H1 (cell line): ENCODE measurements around the gene ZNF423. TPM values are rescaled to one million over a fixed set of nuclear protein-coding genes. Genes with fewer than 3 reads are reported as not detected.

ENCODE experiments used
- CTCF ChIA-PET: fragments of 300-600 bp; sonication (Branson Sonifier 250); formaldehyde crosslinking; loops from one replicate; lab custom pipeline; 2021; ENCODE audit not compliant: partially characterized antibody; lab: Charles Lee
- POLR2A ChIA-PET: fragments of 300-600 bp; sonication (Branson Sonifier 250); formaldehyde crosslinking; loops from one replicate; lab custom pipeline; 2021; ENCODE audit warnings: inconsistent platforms; ENCODE audit not compliant: partially characterized antibody; lab: Charles Lee
- DNase-seq, 2 experiments: peaks; one replicate each; pipeline versions ENCODE4 v3.0.0 to v3.0.0-alpha.2; 2010 to 2022; ENCODE audit warnings: low spot score in 2 of 2, low read depth in 1 of 2, mixed read lengths in 1 of 2
- FAIRE-seq: peaks from 2 replicates; lab custom pipeline; 2011; peaks lifted over from hg19 to GRCh38; lab: Jason Lieb, UNC
- H2AFZ ChIP-seq: 2 replicates; pipeline ENCODE4 v1.8.1; 2012; ENCODE audit warnings: low read length, inconsistent platforms
- H2AK5ac ChIP-seq: 2 replicates; pipeline ENCODE4 v1.6.1; 2013; ENCODE audit warnings: low read depth, low read length
- H2BK120ac ChIP-seq: replicated peaks from 2 replicates; pipeline ENCODE3; 2013; ENCODE audit warnings: low read depth, low read length, inconsistent platforms
- H2BK12ac ChIP-seq: 2 replicates; pipeline ENCODE4 v1.6.1; 2013; ENCODE audit warnings: low read depth, low read length
- H2BK15ac ChIP-seq: 2 replicates; pipeline ENCODE4 v1.6.1; 2013; ENCODE audit warnings: low read length
- H2BK20ac ChIP-seq: 2 replicates; pipeline ENCODE4 v1.6.1; 2013; ENCODE audit warnings: low read length
- H2BK5ac ChIP-seq: 2 replicates; pipeline ENCODE4 v1.6.1; 2013; ENCODE audit warnings: low read depth, low read length
- H3K14ac ChIP-seq: 2 replicates; pipeline ENCODE4 v1.6.1; 2013; ENCODE audit warnings: inconsistent platforms; ENCODE audit not compliant: insufficient read length
- H3K18ac ChIP-seq: 2 replicates; pipeline ENCODE4 v1.6.1; 2013; ENCODE audit warnings: low read length; ENCODE audit errors: extremely low read depth
- H3K23ac ChIP-seq: 2 replicates; pipeline ENCODE4 v1.6.1; 2013; ENCODE audit warnings: inconsistent platforms; ENCODE audit not compliant: insufficient read length
- H3K23me2 ChIP-seq: 2 replicates; pipeline ENCODE4 v1.6.1; 2013; ENCODE audit warnings: low read depth, low read length
- H3K27ac ChIP-seq: 2 replicates; pipeline ENCODE4 v1.6.1; 2011; ENCODE audit warnings: low read depth, low read length, inconsistent platforms
- H3K27me3 ChIP-seq, 4 experiments: replicated peaks in 1 of 4; 1 replicate in 1 of 4; 2 replicates in 3 of 4; pipeline versions ENCODE4 v1.6.1 to v1.8.1; 2011 to 2013; ENCODE audit warnings: low read length in 3 of 4, mild to moderate bottlenecking in 3 of 4, inconsistent platforms in 2 of 4, mixed read lengths in 2 of 4, moderate library complexity in 1 of 4; ENCODE audit not compliant: control insufficient read depth in 3 of 4, insufficient read depth in 3 of 4; ENCODE audit errors: extremely low read depth in 1 of 4
- H3K36me3 ChIP-seq, 4 experiments: 2 replicates each; pipeline versions ENCODE4 v1.6.1 to v1.8.1; 2011 to 2013; ENCODE audit warnings: mild to moderate bottlenecking in 4 of 4, low read length in 3 of 4, moderate library complexity in 2 of 4, control low read depth in 1 of 4, inconsistent platforms in 1 of 4; ENCODE audit not compliant: insufficient read depth in 4 of 4, control insufficient read depth in 2 of 4
- H3K4ac ChIP-seq: replicated peaks from 2 replicates; pipeline ENCODE3; 2013; ENCODE audit warnings: low read length, low read depth, mixed read lengths, inconsistent platforms; ENCODE audit not compliant: insufficient read length
- H3K4me1 ChIP-seq, 4 experiments: replicated peaks in 1 of 4; 1 replicate in 1 of 4; 2 replicates in 3 of 4; pipeline versions ENCODE4 v1.6.1 to v1.8.1; 2011 to 2013; ENCODE audit warnings: low read length in 3 of 4, inconsistent platforms in 2 of 4, mixed read lengths in 1 of 4; ENCODE audit not compliant: insufficient read depth in 4 of 4, control insufficient read depth in 3 of 4
- H3K4me2 ChIP-seq, 2 experiments: 2 replicates each; pipeline versions ENCODE4 v1.6.1 to v1.8.1; 2011 to 2013; ENCODE audit warnings: low read depth in 2 of 2, low read length in 2 of 2, control low read depth in 1 of 2, inconsistent platforms in 1 of 2, mild to moderate bottlenecking in 1 of 2; ENCODE audit not compliant: insufficient read depth in 1 of 2
- H3K4me3 ChIP-seq, 4 experiments: fragments of 200-600, 300-600 bp in 1 of 4; sonication (generic), shearing (Covaris generic), sonication (Bioruptor Twin) in 1 of 4; 2 replicates each; pipeline versions ENCODE4 v1.5.1 to v1.8.1; 2011 to 2016; ENCODE audit warnings: low read length in 4 of 4, low read depth in 3 of 4, control low read depth in 2 of 4, inconsistent platforms in 2 of 4, mild to moderate bottlenecking in 2 of 4, mixed read lengths in 1 of 4, moderate library complexity in 1 of 4; ENCODE audit not compliant: insufficient read depth in 2 of 4; ENCODE audit errors: extremely low read depth in 1 of 4
- H3K56ac ChIP-seq: replicated peaks from 2 replicates; pipeline ENCODE3; 2013; ENCODE audit warnings: low read depth, mild to moderate bottlenecking, mixed read lengths, low read length, inconsistent platforms; ENCODE audit not compliant: insufficient read length
- H3K79me1 ChIP-seq: 2 replicates; pipeline ENCODE4 v1.6.1; 2013; ENCODE audit warnings: low read depth, low read length, control low read depth
- H3K79me2 ChIP-seq, 2 experiments: 2 replicates each; pipeline versions ENCODE4 v1.6.1 to v1.8.1; 2012 to 2013; ENCODE audit warnings: low read length in 2 of 2, mild to moderate bottlenecking in 2 of 2, inconsistent platforms in 1 of 2; ENCODE audit not compliant: insufficient read depth in 2 of 2, control insufficient read depth in 1 of 2
- H3K9ac ChIP-seq, 4 experiments: replicated peaks in 1 of 4; 1 replicate in 1 of 4; 2 replicates in 3 of 4; pipeline versions ENCODE4 v1.6.1 to v1.8.1; 2011 to 2013; ENCODE audit warnings: low read depth in 3 of 4, low read length in 3 of 4, control low read depth in 2 of 4, mild to moderate bottlenecking in 2 of 4, moderate library complexity in 2 of 4, inconsistent platforms in 1 of 4; ENCODE audit errors: extremely low read depth in 1 of 4
- H3K9me3 ChIP-seq, 2 experiments: 2 replicates each; pipeline versions ENCODE4 v1.6.1 to v1.8.1; 2012 to 2013; ENCODE audit warnings: mild to moderate bottlenecking in 2 of 2, moderate library complexity in 2 of 2, control low read depth in 1 of 2, inconsistent platforms in 1 of 2, low read depth in 1 of 2, low read length in 1 of 2, mixed read lengths in 1 of 2; ENCODE audit not compliant: insufficient read depth in 2 of 2
- H4K20me1 ChIP-seq, 2 experiments: replicated peaks in 1 of 2; 2 replicates each; pipeline versions ENCODE3 to v1.8.1; 2011 to 2013; ENCODE audit warnings: inconsistent platforms in 2 of 2, low read length in 2 of 2, mild to moderate bottlenecking in 1 of 2; ENCODE audit not compliant: insufficient read depth in 2 of 2, control insufficient read depth in 1 of 2
- H4K5ac ChIP-seq: 2 replicates; pipeline ENCODE4 v1.6.1; 2013; ENCODE audit warnings: low read length, low read depth, mixed read lengths, inconsistent platforms; ENCODE audit not compliant: insufficient read length
- H4K8ac ChIP-seq: 2 replicates; pipeline ENCODE4 v1.8.0; 2013; ENCODE audit warnings: mild to moderate bottlenecking, moderate library complexity, low read length, inconsistent platforms; ENCODE audit not compliant: insufficient read depth; ENCODE audit errors: extremely low read depth
- H4K91ac ChIP-seq: replicated peaks from 2 replicates; pipeline ENCODE3; 2013; ENCODE audit warnings: low read length, mixed read lengths, inconsistent platforms; ENCODE audit not compliant: insufficient read length
- CTBP2 ChIP-seq: IDR thresholded peaks from 2 replicates; pipeline ENCODE4 v1.7.0; 2011; ENCODE audit warnings: borderline replicate concordance, mild to moderate bottlenecking, moderate library complexity, mixed read lengths, low read length; ENCODE audit not compliant: insufficient read depth, insufficient read length
- CTCF ChIP-seq, 3 experiments: IDR thresholded peaks; 1 replicate in 2 of 3; 2 replicates in 1 of 3; pipeline versions ENCODE4 v1.5.1 to v1.6.1; 2011; ENCODE audit warnings: low read length in 3 of 3, mild to moderate bottlenecking in 3 of 3, inconsistent platforms in 2 of 3, low read depth in 1 of 3, moderate library complexity in 1 of 3; ENCODE audit not compliant: insufficient read depth in 1 of 3; ENCODE audit errors: control extremely low read depth in 1 of 3
- EP300 ChIP-seq, 2 experiments: IDR thresholded peaks; 1 replicate in 1 of 2; 2 replicates in 1 of 2; pipeline ENCODE4 v1.6.1; 2011 to 2012; ENCODE audit warnings: low read depth in 2 of 2, low read length in 2 of 2, mild to moderate bottlenecking in 2 of 2, borderline replicate concordance in 1 of 2, inconsistent platforms in 1 of 2, moderate library complexity in 1 of 2
- HDAC2 ChIP-seq, 2 experiments: fragments of 300-600 bp in 1 of 2; sonication (generic) in 1 of 2; IDR thresholded peaks; 2 replicates each; pipeline ENCODE4 v1.6.1; 2011 to 2012; ENCODE audit warnings: low read depth in 2 of 2, low read length in 2 of 2, mild to moderate bottlenecking in 2 of 2, moderate library complexity in 2 of 2, borderline replicate concordance in 1 of 2, inconsistent platforms in 1 of 2
- HDAC6 ChIP-seq: IDR thresholded peaks from one replicate; pipeline ENCODE4 v1.7.1; 2012; ENCODE audit warnings: low read depth, mild to moderate bottlenecking, inconsistent platforms, low read length, moderate library complexity
- RBBP5 ChIP-seq: IDR thresholded peaks from 2 replicates; pipeline ENCODE4 v1.7.1; 2012; ENCODE audit warnings: low read depth, mild to moderate bottlenecking, inconsistent platforms, low read length, moderate library complexity, borderline replicate concordance
- SIN3A ChIP-seq, 2 experiments: IDR thresholded peaks in 1 of 2; conservative IDR thresholded peaks in 1 of 2; 2 replicates each; pipeline ENCODE4 v1.6.1; 2011 to 2012; ENCODE audit warnings: low read length in 2 of 2, improper control_type of control experiment in 1 of 2, low read depth in 1 of 2, mild to moderate bottlenecking in 1 of 2
- SRF ChIP-seq: IDR thresholded peaks from 2 replicates; pipeline ENCODE4 v1.6.1; 2011; ENCODE audit warnings: mild to moderate bottlenecking, low read depth, low read length, moderate library complexity
- WGBS, 2 experiments: shearing (Covaris generic) in 1 of 2; methylation state at CpG; one replicate each; pipeline versions ENCODE4 v1.1.6 to v1.1.7; 2013 to 2015; ENCODE audit warnings: low lambda C conversion rate in 2 of 2, mixed read lengths in 2 of 2, inconsistent platforms in 1 of 2, low coverage in 1 of 2, missing lambda C conversion rate in 1 of 2; ENCODE audit not compliant: insufficient replicate concordance in 2 of 2, insufficient coverage in 1 of 2, insufficient read length in 1 of 2; ENCODE audit errors: extremely low coverage in 1 of 2, missing lambda C conversion rate in 1 of 2; 5-methylcytosine and 5-hydroxymethylcytosine counted together
- polyA plus RNA-seq, 7 experiments: library from polyadenylated mRNA; depleted of rRNA in 3 of 7; stranded (reverse) in 5 of 7; unstranded in 2 of 7; fragments of >200 nt in 5 of 7; fragments of 200-250 nt in 2 of 7; gene quantifications; 1 replicate in 5 of 7; 2 replicates in 1 of 7; 4 replicates in 1 of 7; pipeline versions ENCODE4 v1.2.1 to v1.2.3, GENCODE V29; 2011 to 2013; ENCODE audit warnings: missing spikeins in 2 of 7, mixed read lengths in 2 of 7
- total RNA-seq: library from RNA; stranded (reverse); fragmentation: NEBNext Ultra II Directional; extraction: Animal tissue kit (Norgen Biotek cat#: 25700); gene quantifications from 2 replicates; pipeline ENCODE4 v1.2.1, GENCODE V29; 2021
- TF ChIP-seq, protein P1 (sequence below): IDR thresholded peaks from 2 replicates; pipeline ENCODE4 v1.6.1; 2011; ENCODE audit warnings: low read length, improper control_type of control experiment

ZNF423 gene
- total and polyA plus RNA-seq, 2 of the 8 experiments (the other 6 are each of a cell fraction or from before 2014, with no cell fraction given), result 38.2 to 52.3 TPM

GRCh38 chr16:49543631-49543946 is 312.3 kb downstream of the ZNF423 start:
- Histone ChIP-seq H4K20me1 (peaks cover 0 to 12% of the 10 kb centered on the region in 2 experiments), H3K79me2 (no peaks in the 10 kb centered on the region; a peak in 1 of 4 replicates), H3K27ac (no peak overlapping the region), H2AFZ (no peak overlapping the region), H2BK120ac (no peak overlapping the region), H2BK15ac (no peak overlapping the region), H3K36me3 (no peaks in the 10 kb centered on the region), H2BK20ac (no peak overlapping the region), H4K8ac (no peak overlapping the region), H3K23me2 (no peaks in the 10 kb centered on the region), H4K91ac (no peak overlapping the region), H3K4me3 (no peak overlapping the region), H3K18ac (no peak overlapping the region), H2AK5ac (no peak overlapping the region), H3K9ac (no peak overlapping the region), H3K79me1 (0 out of 2 replicates have a peak, but pooled peaks cover 4% of the 10 kb centered on the region), H3K27me3 (no peaks in the 10 kb centered on the region), H3K4me1 (peaks cover 0 to 14% (median 5%) of the 10 kb centered on the region in 4 experiments; a peak in 5 of 7 replicates), H3K4me2 (no peak overlapping the region), H3K56ac (no peak overlapping the region), H3K4ac (no peak overlapping the region), H4K5ac (no peak overlapping the region), H2BK5ac (no peak overlapping the region), H3K9me3 (no peaks in the 10 kb centered on the region), H3K23ac (no peak overlapping the region), H3K14ac (no peak overlapping the region), H2BK12ac (no peak overlapping the region)
- CTCF ChIA-PET, result interaction anchor here (0.6 to 8.3 kb wide), 11 partner anchors 9 to 1305 kb away, joined by 3 to 58 read pairs (median 3); no protein-coding TSS in a partner anchor
- 88% methylated on average over 15 of the region's 15 CpGs; no CpG with 5 or more reads in 1 of the 2 experiments for WGBS, 2 experiments
- DNase-seq, result no peak
- POLR2A ChIA-PET, result interaction anchor here (0.6 kb wide), 1 partner anchor 51 kb away, joined by 3 read pairs; no protein-coding TSS in a partner anchor
- FAIRE-seq, result no peak
- TF ChIP-seq, protein P1, sequence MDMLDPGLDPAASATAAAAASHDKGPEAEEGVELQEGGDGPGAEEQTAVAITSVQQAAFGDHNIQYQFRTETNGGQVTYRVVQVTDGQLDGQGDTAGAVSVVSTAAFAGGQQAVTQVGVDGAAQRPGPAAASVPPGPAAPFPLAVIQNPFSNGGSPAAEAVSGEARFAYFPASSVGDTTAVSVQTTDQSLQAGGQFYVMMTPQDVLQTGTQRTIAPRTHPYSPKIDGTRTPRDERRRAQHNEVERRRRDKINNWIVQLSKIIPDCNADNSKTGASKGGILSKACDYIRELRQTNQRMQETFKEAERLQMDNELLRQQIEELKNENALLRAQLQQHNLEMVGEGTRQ, result no peak
- no peak for TF ChIP-seq SRF
- no peak for TF ChIP-seq CTCF (IDR thresholded peaks at IDR 0.05; ENCODE audit: control extremely low read depth in 1 of 3, insufficient read depth in 1 of 3, low read depth in 1 of 3, low read length in 3 of 3)
- TF ChIP-seq HDAC2 (IDR thresholded peaks at IDR 0.05; ENCODE audit: borderline replicate concordance in 1 of 2, low read depth in 2 of 2, low read length in 2 of 2), result no peak
- no peak for TF ChIP-seq HDAC6
- no peak for TF ChIP-seq CTBP2
- no peak for TF ChIP-seq RBBP5
- TF ChIP-seq EP300 (IDR thresholded peaks at IDR 0.05; ENCODE audit: borderline replicate concordance in 1 of 2, low read depth in 2 of 2, low read length in 2 of 2), result no peak
- TF ChIP-seq SIN3A (conservative IDR thresholded peaks at IDR 0.05 in 1 of 2, IDR thresholded peaks at IDR 0.05 in 1 of 2; ENCODE audit: low read depth in 1 of 2, low read length in 2 of 2), result no peak
